Fibroblast of pulmonary artery (primary cell): ENCODE data around the gene GREB1.

Source experiments
- DNase-seq: peaks from one replicate; pipeline ENCODE4 v3.0.0-alpha.2; 2010; ENCODE audit warnings: low read depth
- H3K4me3 ChIP-seq: replicated peaks from 2 replicates; pipeline ENCODE4 v1.5.1; 2011; ENCODE audit warnings: low read depth, mild to moderate bottlenecking, control low read depth, low read length, moderate library complexity
- TF ChIP-seq, protein P1 (sequence below): IDR thresholded peaks from 2 replicates; pipeline ENCODE4 v1.5.1; 2011; ENCODE audit warnings: mild to moderate bottlenecking, control low read depth, low read length, inconsistent platforms; ENCODE audit errors: missing control alignments

The GREB1 gene

DNA sequence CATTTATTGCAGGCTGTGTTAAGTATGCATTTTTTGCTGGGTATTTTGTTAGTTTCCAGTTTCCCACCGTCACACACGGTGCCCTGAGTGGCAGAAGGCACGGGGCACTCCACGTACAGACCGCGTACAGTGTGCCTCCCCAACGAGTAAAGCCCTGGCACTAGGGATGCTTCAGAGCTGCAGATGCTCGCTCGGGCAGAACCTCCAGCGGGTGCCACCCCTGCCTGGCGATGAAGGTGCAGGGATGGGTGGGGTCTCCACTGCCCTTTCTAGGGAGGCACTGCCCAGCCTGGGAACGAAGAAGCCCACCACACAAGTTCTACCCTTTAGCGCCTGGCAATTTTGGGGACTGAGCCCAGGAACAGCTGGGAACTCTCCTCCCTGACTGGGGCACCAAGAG is 4.1 kb downstream of the GREB1 start:
- no peak overlapping the region for H3K4me3 ChIP-seq
- no peak for DNase-seq
- TF ChIP-seq, protein P1, sequence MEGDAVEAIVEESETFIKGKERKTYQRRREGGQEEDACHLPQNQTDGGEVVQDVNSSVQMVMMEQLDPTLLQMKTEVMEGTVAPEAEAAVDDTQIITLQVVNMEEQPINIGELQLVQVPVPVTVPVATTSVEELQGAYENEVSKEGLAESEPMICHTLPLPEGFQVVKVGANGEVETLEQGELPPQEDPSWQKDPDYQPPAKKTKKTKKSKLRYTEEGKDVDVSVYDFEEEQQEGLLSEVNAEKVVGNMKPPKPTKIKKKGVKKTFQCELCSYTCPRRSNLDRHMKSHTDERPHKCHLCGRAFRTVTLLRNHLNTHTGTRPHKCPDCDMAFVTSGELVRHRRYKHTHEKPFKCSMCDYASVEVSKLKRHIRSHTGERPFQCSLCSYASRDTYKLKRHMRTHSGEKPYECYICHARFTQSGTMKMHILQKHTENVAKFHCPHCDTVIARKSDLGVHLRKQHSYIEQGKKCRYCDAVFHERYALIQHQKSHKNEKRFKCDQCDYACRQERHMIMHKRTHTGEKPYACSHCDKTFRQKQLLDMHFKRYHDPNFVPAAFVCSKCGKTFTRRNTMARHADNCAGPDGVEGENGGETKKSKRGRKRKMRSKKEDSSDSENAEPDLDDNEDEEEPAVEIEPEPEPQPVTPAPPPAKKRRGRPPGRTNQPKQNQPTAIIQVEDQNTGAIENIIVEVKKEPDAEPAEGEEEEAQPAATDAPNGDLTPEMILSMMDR: no peak

DNA sequence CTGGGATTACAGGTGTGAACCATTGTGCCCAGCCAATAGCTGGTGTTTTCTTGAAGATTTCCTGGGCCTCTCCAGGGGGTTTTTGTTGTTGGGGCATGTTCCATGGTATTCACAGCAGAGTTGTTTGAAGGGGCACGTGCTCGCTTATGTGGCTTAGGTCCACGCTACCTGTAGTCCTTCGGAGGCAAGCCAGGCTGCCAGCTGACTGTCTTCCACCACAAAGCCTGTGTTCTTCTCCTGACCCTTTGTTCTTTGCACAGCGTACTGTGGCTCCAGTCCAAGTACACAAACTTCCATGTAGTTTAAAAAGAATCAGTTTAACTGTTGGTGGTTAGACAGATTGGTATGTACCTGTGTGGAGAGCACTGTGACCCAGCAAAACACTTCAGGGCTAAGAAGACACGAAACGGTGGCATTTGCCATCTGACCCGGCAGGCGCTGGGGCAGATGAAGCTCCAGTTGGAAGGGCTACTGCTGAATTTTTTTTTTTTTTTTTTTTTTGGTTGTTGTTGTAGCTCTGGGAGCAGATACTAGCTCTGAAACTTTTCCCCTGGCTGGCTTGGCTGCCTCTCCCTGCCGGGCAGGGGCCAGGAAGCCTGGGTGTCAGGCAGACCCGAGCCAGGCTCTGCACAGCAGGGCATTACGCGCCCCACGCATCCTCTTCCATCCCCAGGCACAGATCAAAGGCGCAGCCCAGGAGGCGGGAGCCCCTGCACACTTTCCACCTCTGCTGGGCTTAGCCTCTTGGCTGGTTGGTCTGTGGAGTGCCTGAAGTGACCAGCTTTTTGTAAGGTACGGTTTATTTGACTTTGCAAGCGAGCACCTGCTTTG is 5.7 kb downstream of the GREB1 start:
- no peak for DNase-seq
- TF ChIP-seq, protein P1: no peak
- no peak overlapping the region for H3K4me3 ChIP-seq

DNA sequence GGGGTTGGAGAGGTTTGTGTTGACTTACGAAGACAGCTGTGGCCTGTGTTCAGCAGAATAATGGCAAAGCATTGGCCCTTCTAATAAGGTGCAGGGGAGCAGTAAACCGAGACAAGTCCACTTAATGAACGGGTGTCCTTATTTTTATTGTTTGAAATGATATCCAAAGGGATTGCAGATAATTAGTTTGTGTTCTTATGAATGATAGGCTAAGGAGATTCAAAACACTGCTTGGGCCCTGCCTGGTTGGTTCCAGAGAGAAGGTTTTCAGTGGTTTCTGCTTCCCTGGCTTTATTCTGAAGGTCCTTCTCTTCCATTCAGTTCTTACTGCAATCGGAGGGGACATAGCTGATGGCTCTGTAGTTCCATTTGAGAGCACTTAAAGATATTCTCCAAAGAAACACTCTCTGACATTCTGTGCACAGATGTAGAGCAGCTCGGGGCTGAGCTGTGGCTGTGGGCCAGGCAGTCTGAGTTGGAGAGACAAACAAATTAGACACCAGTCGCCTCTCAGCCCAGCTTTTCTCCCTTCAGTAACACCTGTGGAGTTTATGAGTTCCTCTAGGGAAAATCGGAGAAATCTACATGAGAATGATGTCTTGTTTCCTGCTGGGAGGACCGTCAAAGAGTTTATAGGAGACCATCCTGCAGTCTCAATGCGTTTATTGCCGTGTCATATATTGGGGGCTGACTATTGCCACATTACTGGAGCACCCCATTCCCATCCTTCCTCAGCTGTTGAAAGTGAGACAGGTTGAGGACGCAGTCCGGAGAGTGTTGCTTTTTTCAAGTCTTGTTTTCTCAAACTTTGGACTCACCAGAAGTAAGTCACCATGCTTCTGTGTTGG is 6.5 kb downstream of the GREB1 start:
- H3K4me3 ChIP-seq: no peak overlapping the region
- no peak for DNase-seq
- TF ChIP-seq, protein P1: no peak

DNA sequence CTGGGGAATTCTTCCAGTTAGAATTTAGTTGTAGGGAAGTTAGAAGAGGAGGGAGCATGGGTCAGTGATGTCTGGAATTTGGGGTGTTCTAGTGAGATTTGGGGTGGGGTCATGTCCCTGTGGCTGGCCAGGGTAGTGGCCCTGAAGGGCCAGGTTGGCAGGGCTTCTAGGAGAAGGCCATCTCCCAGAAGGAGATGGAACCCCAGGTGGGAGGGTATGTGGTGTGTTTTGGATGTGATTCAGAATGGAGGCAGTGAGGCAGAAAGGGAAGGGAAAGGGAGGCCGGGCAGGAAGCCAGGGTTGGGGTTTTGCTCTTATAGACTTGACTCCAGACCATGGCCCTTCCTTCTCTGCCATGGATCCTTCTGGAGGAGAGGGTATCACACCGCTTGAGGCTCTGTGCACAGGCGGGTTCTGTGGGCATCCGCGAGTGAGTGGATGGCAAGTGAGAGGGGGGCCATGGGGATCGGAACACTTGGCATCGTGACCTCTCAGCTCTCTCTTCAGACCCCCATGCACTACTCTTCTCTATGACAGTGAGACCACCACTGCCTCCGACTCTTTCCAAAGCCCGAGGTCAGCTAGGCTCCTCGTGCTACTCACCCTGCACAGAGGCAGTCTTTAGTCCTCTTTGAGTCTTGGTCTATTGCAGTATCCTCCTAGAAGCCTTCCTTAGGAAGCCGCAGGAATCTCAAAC is 7.3 kb downstream of the GREB1 start:
- no peak overlapping the region for H3K4me3 ChIP-seq
- no peak for DNase-seq
- TF ChIP-seq, protein P1: no peak

DNA sequence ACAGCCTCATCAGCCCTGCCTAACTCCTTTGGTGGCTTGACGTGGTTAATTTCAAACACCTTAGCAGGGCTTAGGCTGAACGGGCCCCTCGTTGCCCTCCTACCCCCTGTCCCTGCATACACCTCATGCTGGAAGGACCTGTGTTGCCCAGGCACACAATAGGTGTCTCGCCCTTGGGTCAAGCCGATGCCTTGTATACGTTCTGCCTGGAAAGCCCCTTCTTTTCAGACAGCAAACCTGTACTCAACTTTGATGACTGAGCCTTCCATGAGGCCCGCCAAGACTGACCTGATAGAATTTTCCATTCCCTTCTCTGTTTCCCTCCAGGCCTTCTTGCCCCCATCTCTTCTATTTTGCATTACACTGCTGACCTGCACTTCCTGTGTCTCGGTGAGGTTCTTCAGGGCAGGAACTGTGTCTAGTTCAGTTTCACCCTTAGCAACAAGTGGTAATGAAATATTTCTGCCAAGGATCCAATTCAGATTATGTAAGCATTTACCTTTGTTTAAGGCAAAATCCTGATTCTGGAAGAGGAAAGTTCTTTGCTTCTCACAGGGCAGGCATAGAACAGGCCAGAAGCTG is 7.9 kb downstream of the GREB1 start:
- H3K4me3 ChIP-seq: no peak overlapping the region
- TF ChIP-seq, protein P1: no peak
- no peak for DNase-seq

DNA sequence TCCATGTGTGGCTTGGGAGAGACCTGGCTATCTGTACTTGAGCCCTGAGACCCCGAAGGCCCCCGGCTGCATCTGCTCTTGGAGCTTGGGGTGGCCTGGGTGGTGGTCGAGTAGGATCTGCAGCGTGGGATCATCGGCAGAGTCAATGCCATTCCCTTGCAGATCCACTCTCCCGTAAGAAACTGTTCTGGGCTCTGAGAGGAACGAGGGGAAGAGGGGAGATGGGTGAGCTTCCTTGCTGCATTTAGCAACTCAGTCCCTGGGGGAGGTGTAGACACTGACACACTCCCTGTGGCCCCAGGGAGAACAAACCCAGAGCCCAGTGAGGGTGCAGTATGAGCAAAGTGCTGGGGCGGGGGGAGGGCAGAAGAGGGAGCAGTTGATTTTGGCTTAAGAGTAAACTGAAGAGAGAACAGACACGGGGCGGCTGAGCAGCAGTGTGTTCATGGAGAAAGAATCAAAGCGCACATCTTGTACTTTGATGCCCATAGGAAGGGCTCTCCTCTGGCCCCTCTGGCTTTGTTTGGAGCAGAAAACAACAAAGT is 8.5 kb downstream of the GREB1 start:
- DNase-seq: no peak
- TF ChIP-seq, protein P1: no peak

More for the DNA sequence above, 8.5 kb downstream of the GREB1 start:
- no peak overlapping the region for H3K4me3 ChIP-seq
